Motor neuron (in vitro differentiated cells): ENCODE measurements around the gene INPP4B. TPM values are rescaled to one million over a fixed set of nuclear protein-coding genes. Genes with fewer than 3 reads are reported as not detected.

Experiments used
- ATAC-seq, 8 experiments: fragments of 200-7000 bp; cut with Tn5 transposase; replicated peaks in 6 of 8; 2 replicates each; pipeline ENCODE4 v1.8.0; 2021; ENCODE audit warnings: mild to moderate bottlenecking in 8 of 8, moderate library complexity in 8 of 8
- H3K27ac ChIP-seq, 2 donors: fragments of 250-450 bp; sonication (Bioruptor Pico); 2 replicates each; pipeline ENCODE4 v1.9.0; 2021; ENCODE audit warnings: antibody characterized with exemption in 2 of 2, mild to moderate bottlenecking in 2 of 2, moderate library complexity in 1 of 2
- H3K4me1 ChIP-seq, 2 donors: fragments of 250-450 bp; sonication (Bioruptor Pico); replicated peaks in 1 of 2; 2 replicates each; pipeline ENCODE4 v1.6.1; 2021; ENCODE audit warnings: antibody characterized with exemption in 2 of 2, mild to moderate bottlenecking in 2 of 2, moderate library complexity in 1 of 2
- H3K4me3 ChIP-seq, 5 donors: fragments of 250-450 bp; sonication (Bioruptor Pico); 2 replicates each; pipeline ENCODE4 v1.9.0; 2021; ENCODE audit warnings: antibody characterized with exemption in 5 of 5, mild to moderate bottlenecking in 5 of 5, moderate library complexity in 4 of 5
- WGBS, 10 experiments: fragments of 450-650 bp; shearing (Covaris generic); methylation state at CpG; one replicate each; pipeline ENCODE4 v1.0.0; 2022; 5-methylcytosine and 5-hydroxymethylcytosine counted together
- in situ Hi-C, 9 experiments: fragments of 400-800 bp; cut with MboI; loops; one replicate each; pipeline ENCODE4 v1.15.0; 2021; ENCODE audit warnings: low sequenced_read_pairs in 9 of 9, low pct_unique_long_range_greater_than_20kb in 2 of 9; ENCODE audit not compliant: unreplicated experiment in 9 of 9
- total RNA-seq, 8 experiments: library from RNA; unstranded; fragments of 300-600 nt; gene quantifications; 2 replicates each; pipeline versions ENCODE4 v1.2.3 to v1.2.4, GENCODE V29; 2022

Gene INPP4B
- total RNA-seq, 8 experiments from 2014 or later: 0.54 to 62.3 (median 3.9) TPM

DNA sequence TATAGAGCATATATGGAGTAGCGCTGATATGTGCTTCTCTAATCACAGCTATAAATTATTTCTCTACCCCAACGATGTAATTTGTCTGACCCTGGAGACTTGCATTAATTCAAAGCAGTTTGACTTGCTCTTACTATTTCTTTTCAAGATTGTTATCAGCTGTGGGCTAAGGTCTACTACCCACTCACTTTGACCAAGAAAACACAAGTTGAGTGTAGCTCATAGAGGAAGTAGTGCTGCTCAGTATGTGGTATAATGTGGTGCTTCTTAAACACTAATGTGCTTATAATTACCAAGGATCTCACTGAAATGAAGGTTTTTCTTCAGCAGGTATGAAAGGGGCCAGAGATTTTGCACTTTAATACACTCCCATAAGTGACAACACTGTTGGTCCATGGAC lies 70.1 kb downstream of the INPP4B start:
- ATAC-seq: no peak
- no peak overlapping the region for H3K27ac ChIP-seq
- in situ Hi-C loops: no loop called here
- 0 to 100% (median 71%) methylated on average over 1 to 2 of the region's 2 CpGs; no CpG with 5 or more reads in 2 of the 10 experiments for WGBS, 10 experiments
- H3K4me3 ChIP-seq: no peak overlapping the region
- H3K4me1 ChIP-seq: no peaks in the 10 kb centered on the region

DNA sequence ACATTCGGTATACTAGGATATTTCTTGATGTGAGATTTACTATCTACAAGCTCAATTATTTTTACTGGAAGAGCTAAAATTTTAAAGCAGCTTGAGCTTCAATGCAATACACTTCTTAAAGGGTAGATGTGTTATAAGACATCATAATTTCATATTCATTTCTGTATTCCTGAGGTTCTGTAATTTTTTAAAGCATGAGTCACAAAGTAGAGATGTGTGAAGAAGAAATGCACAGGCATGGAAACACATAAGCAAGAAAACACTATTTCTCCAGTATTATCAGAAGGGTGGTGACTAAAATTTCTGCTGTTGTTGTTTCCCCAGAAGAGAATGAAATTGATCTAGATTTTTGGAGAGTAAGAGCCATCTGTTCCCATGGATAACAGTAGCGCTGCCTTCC lies 72.6 kb downstream of the INPP4B start:
- H3K4me1 ChIP-seq: no peaks in the 10 kb centered on the region
- no peak for ATAC-seq
- H3K27ac ChIP-seq: no peak overlapping the region
- in situ Hi-C loops: no loop called here
- no peak overlapping the region for H3K4me3 ChIP-seq
- 55 to 100% (median 88%) methylated on average over 1 to 2 of the region's 2 CpGs for WGBS, 10 experiments

DNA sequence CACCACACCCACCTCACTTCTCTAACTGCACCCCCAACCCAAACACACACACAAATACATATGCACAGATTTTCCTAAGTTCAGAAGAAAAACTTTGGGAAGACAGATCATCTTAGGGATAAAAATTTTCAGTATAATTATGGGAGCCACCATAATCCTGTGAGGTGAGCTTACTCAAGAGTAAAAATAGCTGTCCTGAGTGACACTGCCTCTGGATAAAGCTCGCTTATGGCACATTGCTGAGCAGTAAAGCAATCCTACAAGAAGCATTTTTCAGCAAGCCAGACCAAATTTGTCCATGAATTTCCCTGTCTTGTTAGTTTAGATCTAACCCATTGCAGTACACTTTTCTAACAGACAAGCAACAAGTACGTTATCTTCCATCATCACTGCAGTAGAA lies 83.8 kb downstream of the INPP4B start:
- ATAC-seq: no peak

DNA sequence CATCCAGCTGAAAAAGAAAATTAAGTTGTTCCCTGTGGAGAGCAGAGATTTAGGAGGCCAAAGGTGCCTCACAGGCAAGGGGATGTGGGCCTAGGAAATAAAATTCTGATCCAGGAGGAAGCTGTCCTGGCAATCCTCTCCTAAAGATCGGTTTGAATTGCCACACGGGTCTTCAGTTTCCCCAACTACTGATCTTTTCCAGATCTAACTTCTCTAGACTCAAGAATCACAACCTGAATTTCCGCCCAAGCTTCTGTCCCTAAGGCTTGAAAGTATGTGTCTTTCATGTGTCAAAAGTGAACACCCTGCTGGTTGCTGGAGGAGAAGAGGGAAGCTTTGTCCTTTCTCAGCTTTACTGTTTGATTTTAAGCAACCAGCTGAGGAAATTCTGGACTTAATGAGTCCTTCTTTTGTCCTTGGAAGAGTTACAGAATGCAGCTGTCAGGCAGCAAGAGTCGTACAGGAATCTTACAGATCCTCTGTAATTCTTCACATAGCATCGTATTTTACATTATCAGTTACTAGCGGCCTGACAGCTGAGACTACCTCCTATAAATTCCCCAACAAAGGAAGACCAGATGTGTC lies 93.8 kb downstream of the INPP4B start:
- Histone ChIP-seq H3K4me3 (no peak overlapping the region), H3K27ac (peak overlapping the region in 1 of 2 donors; percentile 48), H3K4me1 (peaks cover 10 to 11% of the 10 kb centered on the region in 2 donors)
- WGBS, 10 experiments: 7 to 82% (median 45%) methylated on average over 1 to 6 of the region's 6 CpGs; no CpG with 5 or more reads in 1 of the 10 experiments
- in situ Hi-C loops: no loop called here
- peak in 6 of 8 experiments; percentile 28 to 61 (median 48) for ATAC-seq

More for the DNA sequence above, 83.8 kb downstream of the INPP4B start:
- Histone ChIP-seq H3K4me3 (no peak overlapping the region), H3K27ac (no peak overlapping the region), H3K4me1 (peaks cover 0 to 10% of the 10 kb centered on the region in 2 donors)
- in situ Hi-C loops: no loop called here
- WGBS, 10 experiments: 80 to 100% (median 86%) methylated on average over 1 to 2 of the region's 2 CpGs; no CpG with 5 or more reads in 1 of the 10 experiments

DNA sequence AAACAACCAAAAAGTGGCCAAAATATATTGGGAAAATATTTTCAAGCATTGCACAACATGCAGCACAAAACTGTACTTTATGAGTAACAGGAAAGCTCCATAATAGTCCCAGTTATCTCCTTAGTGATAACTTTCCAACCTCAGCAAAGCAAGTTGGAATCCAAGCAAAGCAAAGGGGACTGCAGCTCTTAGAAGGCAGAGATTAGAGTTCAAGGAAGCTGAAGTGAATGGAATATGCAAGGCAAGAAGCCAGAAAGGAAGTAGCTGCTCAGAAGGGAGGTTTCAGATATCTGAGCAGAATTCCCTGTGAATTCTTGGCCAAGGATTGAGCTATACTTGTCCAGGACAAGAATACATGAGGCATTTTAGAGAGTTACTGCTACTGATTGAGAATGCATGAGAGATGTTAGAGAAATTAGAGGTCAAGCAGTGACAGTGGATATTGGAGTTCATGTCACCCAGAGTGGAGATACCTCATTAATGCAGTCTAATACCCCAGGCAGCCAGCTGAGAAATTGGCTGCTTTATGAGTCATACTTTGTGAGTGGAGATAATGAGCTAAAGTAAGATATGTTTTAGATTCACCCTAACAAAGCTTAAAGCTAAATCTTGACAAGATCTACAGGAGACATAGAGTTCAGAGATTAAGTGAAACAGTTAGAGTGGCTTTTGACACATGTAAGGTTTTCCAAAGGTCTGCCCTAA lies 102.8 kb downstream of the INPP4B start:
- H3K4me3 ChIP-seq: no peak overlapping the region
- H3K4me1 ChIP-seq: no peaks in the 10 kb centered on the region
- in situ Hi-C loops: no loop called here
- peak in 6 of 8 experiments; percentile 21 to 97 (median 48) for ATAC-seq
- H3K27ac ChIP-seq: no peak overlapping the region

DNA sequence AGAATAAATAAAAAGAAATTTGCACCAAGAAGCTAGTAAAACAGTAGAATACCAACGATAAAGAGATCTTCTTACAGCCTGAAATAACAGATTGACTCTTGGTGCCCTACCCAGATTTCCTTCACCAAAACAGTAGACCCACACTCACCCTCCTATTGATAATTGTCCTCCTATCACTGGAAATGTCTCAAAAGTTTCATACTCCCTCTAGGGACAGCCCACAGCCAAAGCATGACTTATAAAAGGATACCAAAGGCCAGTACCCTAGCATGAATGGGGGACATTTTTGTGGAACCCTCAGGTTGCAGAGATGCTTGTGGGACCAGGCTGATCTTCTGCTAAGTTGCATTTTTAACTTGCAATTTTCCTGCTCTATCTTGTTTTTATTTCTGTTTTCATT lies 104.1 kb downstream of the INPP4B start:
- 40 to 100% (median 75%) methylated on average over 1 of the region's 1 CpG; no CpG with 5 or more reads in 2 of the 10 experiments for WGBS, 10 experiments
- no peak for ATAC-seq
- in situ Hi-C loops: no loop called here

DNA sequence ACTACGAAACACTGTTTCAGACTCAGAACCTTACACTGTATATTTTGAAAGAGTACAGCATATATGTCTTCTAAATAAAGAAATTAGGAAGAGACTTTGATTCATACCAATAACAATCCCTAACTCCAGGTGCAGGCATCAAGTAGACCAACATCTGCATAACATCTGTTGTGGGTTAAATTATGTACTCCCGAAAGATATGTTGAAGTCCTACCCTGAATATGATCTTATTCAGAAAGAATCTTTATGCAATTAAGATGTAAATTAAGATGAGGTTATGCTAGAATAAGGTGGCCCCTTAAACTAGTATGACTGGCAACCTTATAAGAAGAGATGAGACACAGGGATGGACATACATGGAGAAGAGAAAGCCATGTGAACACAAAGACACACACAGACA lies 117.9 kb downstream of the INPP4B start:
- ATAC-seq: peak in 3 of 8 experiments; percentile 90 to 98 (median 98)
- 5 to 100% (median 89%) methylated on average over 1 to 2 of the region's 2 CpGs; no CpG with 5 or more reads in 3 of the 10 experiments for WGBS, 10 experiments
- H3K4me1 ChIP-seq: no peaks in the 10 kb centered on the region
- no peak overlapping the region for H3K4me3 ChIP-seq
- no peak overlapping the region for H3K27ac ChIP-seq
- in situ Hi-C loops: no loop called here

More for the DNA sequence above, 104.1 kb downstream of the INPP4B start:
- H3K27ac ChIP-seq: no peak overlapping the region
- H3K4me1 ChIP-seq: no peaks in the 10 kb centered on the region
- no peak overlapping the region for H3K4me3 ChIP-seq

DNA sequence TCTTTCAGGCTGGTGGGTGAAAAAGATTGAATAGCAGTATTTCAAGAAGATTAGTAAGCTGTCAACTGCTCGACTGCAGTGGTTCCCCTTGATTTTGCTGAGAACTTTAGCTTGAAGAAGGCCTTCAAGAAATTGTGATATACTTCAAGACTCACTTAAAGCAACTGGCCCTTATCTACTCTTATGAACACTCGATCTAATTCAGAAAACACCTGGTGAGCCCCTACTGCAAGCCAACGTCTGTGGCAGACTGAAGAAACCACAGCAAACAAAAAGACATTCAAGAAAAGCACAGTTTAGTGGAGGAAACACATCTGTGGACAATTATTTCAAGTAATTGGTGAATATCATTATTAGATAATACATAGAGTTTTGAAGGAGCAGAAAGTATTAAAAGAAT lies 119.0 kb downstream of the INPP4B start:
- H3K4me1 ChIP-seq: no peaks in the 10 kb centered on the region
- in situ Hi-C loops: no loop called here
- ATAC-seq: no peak
- H3K27ac ChIP-seq: no peak overlapping the region
- 0 to 100% (median 66%) methylated on average over 1 to 3 of the region's 3 CpGs for WGBS, 10 experiments
- H3K4me3 ChIP-seq: no peak overlapping the region

DNA sequence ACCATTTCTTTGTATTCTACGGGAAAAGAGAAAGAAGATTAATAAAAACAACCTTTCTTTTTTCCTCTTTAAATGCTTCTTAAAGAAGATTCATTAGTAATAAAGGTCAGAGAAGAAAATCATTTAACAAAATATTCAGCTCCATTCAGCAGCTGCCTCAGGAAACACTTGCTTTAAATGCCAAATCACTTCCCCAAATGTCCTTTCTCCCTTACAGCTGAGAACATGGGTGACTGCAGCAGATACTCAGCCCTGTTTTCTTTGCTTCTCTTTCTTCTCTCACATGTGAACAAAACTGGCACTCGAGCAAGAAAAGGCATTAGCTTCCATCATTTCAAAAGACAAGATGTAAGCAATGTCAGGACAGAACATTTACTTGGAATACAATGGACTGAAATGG lies 120.2 kb downstream of the INPP4B start:
- no peak for ATAC-seq
- Histone ChIP-seq H3K27ac (no peak overlapping the region), H3K4me3 (no peak overlapping the region), H3K4me1 (no peaks in the 10 kb centered on the region)
- WGBS, 10 experiments: 32 to 100% (median 67%) methylated on average over 1 to 2 of the region's 2 CpGs; no CpG with 5 or more reads in 1 of the 10 experiments
- in situ Hi-C loops: no loop called here

DNA sequence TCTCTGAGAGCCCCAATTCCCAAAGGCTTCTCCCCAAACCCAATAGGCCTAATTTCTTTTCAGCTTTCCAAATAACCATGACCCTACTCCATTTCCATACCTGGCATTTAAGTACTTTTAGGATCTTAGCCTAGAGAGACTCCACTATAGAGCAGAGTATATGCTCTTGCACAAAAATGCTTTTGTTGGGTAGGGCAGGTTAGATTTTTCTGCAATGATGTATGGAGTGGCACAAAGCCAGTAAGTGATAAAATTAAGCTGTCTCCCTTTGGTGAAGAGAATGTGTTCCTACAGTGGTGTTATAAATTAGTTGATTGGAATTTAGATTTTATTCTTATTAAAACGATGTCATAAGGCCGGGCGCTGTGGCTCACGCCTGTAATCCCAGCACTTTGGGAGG lies 124.9 kb downstream of the INPP4B start:
- Histone ChIP-seq H3K4me1 (no peaks in the 10 kb centered on the region), H3K4me3 (no peak overlapping the region), H3K27ac (no peak overlapping the region)
- 40 to 89% (median 80%) methylated on average over 1 to 4 of the region's 4 CpGs; no CpG with 5 or more reads in 7 of the 10 experiments for WGBS, 10 experiments
- in situ Hi-C loops: loop anchor here in 2 of 9 experiments (25.0 kb wide), 2 partner anchors 359 to 434 kb away; no protein-coding TSS in a partner anchor
- no peak for ATAC-seq

DNA sequence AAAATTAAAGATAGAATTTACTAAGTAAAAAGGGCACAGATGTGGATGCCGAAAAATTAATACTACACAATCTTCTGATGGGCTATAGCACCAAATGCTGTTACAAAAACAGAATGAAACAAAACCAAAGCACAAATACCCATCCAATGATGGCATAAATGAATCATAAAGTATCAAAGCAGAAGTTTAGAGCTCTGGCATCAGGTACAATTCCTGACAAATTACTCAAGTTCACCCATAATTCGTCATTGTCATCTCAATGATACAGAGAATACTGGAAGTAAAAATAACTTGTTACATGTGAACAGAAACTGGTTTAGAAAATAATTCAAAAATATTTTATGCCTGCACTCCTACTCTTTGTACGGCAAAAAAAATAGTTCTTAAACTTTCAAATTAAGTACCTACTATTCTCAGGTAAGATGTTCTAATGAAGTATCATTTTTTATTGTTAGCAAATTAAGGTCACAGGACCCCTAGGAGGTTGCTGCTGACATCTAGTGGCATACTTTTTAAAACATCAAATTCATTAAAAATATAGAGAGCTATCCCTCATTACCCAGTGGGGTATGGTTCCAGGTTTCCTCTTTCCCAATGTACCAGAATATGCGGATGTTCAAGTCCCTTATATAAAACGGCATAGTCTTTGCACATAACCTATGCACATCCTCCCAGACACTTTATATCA lies 126.1 kb downstream of the INPP4B start:
- no peak overlapping the region for H3K27ac ChIP-seq
- ATAC-seq: no peak
- in situ Hi-C loops: loop anchor here in 2 of 9 experiments (25.0 kb wide), 2 partner anchors 358 to 433 kb away; no protein-coding TSS in a partner anchor
- 41 to 93% (median 67%) methylated on average over 2 to 5 of the region's 5 CpGs for WGBS, 10 experiments
- no peaks in the 10 kb centered on the region for H3K4me1 ChIP-seq
- no peak overlapping the region for H3K4me3 ChIP-seq

DNA sequence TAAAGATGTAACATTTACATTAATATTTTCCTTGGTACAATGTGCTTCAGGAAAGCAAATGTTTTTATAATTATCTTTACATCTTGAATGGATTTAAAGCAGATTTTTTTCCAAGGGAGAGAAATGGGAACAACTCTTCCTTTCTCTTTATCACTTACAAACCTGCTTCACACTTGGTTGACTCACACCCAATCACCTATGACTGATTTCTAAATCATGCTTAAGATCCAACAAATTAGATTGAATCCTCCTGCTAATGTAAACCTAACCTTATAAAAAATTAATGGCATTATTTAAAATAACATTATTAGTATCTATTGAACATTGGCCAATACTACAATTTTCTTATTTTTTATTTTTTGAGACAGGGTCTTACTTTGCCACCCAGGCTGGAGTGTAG lies 127.1 kb downstream of the INPP4B start:
- H3K4me1 ChIP-seq: no peaks in the 10 kb centered on the region
- ATAC-seq: no peak
- in situ Hi-C loops: loop anchor here in 2 of 9 experiments (25.0 kb wide), 2 partner anchors 357 to 432 kb away; no protein-coding TSS in a partner anchor
- H3K4me3 ChIP-seq: no peak overlapping the region
- H3K27ac ChIP-seq: no peak overlapping the region

DNA sequence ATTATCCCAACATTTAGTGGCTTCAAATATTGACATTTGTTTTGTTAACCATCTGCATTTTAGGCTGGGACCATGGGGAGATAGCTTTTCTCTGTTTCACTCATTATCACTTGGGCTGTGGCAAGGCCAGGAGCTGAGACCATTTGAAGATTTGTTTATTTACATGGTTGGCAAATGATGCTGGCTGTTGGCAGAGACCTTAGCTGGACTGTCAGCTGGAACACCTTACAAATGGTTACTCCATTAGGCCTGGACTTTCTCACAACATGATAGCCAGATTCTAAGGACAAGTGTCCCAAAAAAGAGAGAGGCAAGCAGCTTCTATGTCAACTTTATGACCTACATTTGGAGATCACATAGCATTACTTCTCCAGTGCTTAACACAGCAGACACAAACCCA lies 130.4 kb downstream of the INPP4B start:
- no peaks in the 10 kb centered on the region for H3K4me1 ChIP-seq
- in situ Hi-C loops: loop anchor here in 2 of 9 experiments (25.0 kb wide), 2 partner anchors 353 to 428 kb away; no protein-coding TSS in a partner anchor
- no peak overlapping the region for H3K27ac ChIP-seq
- no peak for ATAC-seq
- no peak overlapping the region for H3K4me3 ChIP-seq
